ENCODE results near the gene GDI1.

The GDI1 gene

DNA sequence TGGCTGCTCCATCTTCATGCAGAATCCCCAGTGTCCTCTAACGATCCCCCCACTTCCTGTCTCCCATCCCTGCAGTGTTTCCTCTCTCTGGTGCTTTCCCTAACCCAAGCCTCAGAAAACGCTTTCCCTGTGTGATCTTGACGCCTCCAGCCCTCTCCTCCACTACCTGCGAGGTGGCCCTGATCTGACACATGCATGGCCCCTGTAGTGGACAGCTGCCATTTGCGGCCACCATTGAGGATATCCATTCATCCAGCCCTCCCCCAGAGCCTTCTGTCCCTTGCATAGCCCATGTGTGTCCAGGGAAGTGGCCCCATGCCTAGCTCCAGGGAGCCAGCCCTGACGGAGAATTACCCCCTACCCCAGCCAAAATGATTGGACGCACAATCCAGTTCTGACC lies 46.4 kb downstream of the GDI1 start:
- DNase-seq, result no peak

DNA sequence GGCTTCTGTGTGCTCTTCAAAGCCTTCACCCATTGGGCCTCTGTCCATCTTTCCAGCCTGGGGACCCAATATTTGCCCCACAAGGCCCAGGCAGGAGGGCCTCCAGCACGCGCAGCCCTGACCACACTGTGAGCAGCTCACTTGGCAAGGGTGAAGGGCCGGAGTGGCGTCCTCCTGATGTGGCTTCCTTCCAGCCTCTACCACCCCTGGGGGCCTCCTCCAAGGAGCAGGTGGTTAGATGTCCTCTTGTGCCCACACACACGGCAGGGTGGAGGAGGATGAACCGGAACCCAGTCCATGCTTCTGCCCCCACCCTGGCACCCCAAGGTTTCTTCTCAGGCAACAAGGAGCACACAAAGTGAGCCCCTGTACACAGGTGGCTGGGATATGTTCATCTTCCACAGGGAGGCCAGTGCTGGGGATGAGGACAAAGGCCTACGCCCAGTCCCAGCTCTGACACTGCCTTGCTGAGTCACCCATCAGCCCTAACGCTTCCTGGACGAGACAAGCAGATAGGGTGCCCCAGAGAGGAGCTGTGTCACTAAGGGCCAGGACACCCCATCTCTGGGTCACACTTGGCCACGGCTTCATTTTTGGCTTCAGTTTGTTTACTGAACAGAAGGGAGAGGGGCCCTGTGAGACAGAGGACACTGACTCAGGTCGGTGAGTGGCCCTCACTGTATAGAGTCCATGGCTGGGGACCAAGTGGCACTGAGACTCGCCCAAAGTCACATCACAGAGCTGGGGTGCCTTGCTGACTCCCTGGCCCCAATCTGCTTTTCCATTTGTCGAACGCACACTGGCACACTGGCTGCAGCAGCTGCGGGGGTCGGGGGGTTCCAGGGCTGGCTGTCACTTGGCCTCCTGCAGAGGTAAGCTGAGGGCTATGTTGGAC lies 47.5 kb downstream of the GDI1 start:
- peak; percentile 46 to 49 (median 49) for DNase-seq

DNA sequence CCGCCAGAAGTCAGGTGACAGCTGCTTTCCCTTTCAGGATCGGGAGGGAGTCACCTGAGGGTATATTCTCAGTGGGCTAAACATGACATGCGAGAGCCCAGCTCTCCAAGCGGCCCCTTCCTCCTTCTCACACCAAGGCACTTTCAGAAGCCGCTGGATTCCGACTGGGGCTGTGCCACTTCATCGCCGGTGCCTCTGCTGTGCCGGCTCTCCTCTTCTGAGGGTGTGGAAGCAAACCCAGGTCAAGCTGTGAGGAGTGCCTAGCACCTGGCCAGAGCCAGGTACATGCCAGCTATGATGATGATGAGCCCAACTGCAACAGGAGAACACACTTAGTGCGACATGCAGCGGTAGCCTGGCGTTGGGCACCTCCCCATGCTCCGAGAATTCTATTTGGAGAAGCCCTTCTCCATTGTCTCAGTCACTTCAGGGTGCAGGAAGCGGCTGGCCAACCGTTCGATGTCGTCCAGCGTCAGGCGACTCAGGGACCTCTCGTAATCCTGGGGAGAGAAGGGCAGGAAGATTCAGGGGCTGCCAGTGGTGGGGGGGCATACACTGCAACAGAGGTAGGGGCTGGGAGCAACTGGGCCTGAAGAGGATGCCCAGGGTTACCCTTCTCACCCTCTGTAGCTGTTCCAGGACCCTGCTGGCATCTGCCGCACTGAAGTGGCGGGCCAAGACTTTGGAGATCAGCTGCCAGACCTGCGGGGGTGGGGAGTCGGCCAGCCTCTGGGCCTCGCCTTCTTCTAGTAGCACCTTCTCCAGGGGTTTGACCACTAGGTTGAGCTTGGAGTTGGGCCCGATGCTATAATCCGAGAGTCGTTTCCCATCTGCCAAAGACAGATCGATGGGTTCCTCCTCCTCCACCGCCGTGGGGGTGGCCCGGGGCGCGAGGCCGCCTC lies 48.4 kb downstream of the GDI1 start:
- DNase-seq, result no peak

DNA sequence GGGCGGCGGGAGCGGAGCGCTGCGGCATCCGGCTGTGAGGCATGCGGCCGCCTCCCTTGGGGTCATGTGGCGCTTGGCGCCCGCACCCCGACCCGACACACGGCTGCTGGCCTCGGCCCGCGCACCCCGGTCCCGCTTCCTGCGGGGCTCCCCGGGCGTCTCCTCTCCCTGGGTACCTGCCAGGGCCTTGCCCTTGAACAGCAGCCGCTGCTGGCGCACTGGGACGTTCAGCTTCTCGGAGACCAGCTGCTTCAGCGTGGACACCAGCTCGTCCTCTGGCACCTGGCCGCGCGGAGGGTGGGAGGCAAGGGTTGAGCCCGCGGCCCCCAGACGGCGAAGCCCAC lies 49.1 kb downstream of the GDI1 start:
- DNase-seq, result peak in 2 of 3 donors; percentile 30 to 43

DNA sequence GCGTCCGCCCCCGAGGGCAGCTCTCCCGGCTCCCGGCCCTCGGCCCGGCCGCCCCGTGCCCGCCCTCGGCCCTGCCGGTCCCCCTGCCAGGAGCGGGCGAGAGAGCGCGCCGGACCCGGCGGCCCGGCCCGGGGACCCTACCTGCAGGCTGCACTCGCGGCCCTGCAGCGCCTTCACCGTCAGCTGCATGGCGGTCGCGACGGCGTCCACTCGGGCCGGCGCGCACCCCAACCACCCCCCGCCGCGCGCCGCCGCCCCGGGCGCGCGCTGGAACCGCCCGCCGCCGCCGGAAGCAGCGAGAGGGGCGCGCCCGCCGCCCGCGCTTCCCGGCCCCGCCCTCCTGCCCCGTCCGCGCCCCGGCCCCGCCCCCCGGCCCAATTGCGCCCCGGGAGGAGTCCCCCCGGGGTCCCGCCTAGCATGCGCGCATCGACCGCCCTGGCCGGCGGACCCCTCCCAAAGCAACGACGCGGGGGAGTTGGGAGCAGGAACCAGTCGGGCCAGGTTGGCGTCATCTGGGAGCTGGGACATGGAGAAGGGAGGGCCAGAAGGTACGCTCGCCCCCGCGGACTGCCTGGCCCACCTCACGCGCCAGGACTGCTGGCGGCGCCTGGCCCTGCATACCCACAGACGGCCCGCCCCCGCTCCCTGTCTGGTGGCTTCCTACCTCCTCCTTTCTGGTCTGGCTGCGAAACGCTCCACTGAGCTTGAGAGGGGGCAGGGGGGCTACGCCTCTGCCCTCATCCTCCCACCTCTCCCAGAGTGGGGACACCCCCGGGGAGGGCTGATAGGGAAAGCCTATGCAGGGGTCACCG lies 49.6 kb downstream of the GDI1 start, which contains the start of gene UBL4A:
Gene UBL4A (minus strand): TSS at position 220 of the 812 bp plus-strand sequence. CDS start 31 bp downstream, at position 189.
- DNase-seq, result peak; percentile 31 to 81 (median 61)

DNA sequence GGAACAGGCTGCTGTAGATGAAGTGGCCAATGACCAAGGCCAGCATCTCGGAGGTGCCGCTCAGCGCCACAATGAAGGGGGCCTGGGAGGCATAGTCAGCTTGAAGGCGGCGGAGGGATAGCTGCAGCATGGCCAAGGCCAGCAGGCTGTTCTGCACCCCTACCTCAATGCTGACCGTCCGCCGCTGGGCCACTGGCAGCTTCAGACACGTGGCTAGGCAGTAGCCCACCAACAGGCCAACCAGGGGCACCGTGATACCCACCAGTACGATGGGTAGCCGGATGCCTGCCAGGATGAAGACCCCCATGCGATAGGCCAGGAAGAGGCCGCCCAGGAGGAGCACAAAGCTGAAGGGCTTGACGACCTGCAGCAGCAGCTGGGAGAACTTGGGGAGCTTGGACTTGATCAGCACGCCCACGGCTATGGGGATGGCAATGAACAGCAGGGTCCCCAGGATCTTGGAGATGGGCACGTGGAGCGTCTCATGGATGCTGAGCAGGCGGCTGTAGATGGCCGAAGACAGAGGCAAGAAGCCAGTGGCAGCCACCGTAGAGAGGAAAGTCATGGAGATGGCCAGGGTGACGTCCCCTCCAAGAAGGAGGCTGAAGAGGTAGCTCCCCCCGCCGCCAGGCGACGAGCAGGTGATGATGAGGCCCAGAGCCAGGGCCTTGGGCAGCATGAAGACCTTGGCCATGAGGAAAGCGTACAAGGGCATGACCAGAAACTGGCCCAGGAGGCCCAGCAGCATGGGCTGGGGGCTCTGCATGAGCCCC lies 50.8 kb downstream of the GDI1 start:
- DNase-seq, result no peak

DNA sequence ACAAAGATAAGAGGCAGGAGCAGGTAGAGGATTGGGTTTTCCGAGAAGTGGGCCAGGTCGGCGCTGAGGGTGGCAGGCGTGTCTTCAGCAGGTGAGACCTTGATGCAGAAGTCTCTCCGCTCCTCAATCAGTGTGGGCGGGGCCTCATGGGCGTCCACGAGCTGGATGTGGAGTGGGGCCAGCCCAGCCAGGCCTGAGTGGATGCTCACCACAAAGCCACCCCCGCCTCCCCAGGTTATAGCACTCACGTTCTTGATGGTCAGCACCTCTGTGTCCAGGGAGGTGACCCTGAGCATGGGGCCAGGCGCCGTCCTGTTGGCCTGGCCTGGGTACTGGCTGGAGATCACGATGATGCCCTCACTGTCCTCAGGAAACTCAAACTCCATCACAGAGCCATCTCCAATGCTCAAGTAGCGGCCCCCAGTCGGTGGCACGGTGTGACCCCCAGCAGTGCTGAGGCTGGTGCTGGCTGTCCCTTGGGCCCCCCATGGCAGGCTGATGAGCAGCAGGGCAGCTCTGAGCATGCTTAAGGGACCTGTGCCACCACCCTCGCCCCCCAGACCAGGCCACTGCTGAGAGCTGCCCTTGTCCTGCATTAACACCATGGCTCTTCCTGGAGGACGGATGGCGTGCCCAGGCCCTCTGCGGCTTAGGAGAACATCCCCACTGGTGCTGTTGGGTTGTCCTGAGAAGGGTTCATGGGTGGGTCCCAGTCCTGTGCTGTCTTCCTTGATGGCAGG lies 51.6 kb downstream of the GDI1 start:
- DNase-seq, result no peak

DNA sequence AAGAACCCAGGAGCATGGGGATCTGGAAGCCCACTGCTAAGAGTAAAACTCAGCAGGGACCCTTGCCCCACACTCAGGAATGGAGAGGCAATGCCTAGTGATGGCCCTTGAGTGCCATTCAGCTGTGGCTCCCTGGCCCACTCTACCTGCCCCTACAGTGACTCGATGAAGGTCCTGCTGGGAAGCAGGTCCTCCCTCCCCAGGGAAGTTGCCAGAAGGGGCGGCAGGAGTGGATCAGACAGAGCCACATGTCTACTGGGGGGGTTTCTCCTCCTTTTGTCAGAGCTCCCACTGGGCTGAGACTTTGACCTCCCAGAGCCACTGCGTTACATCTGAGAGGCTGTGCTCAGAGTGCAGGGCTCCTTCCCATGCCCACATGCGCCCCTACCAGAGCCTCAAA lies 52.2 kb downstream of the GDI1 start:
- no peak for DNase-seq

DNA sequence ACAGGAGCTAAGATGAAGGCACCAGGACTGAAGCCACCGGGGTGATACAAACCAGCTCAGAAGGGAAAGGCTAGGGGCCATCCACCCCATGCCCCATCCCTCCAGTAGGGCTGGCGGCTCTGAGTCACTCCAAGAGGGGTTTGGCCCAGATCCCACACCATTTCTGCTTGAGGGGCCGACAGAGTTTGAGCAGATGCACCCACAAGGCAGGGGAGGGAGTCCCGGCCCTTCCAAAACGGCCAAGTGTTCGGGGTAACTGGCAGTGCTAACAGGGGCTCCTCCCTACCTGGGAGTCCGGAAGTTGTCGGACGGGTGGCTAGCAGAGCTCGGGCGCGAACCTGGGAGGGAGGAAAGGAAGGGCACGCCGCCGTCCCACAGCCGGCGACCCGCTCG lies 53.1 kb downstream of the GDI1 start:
- peak; percentile 45 to 55 (median 52) for DNase-seq

DNA sequence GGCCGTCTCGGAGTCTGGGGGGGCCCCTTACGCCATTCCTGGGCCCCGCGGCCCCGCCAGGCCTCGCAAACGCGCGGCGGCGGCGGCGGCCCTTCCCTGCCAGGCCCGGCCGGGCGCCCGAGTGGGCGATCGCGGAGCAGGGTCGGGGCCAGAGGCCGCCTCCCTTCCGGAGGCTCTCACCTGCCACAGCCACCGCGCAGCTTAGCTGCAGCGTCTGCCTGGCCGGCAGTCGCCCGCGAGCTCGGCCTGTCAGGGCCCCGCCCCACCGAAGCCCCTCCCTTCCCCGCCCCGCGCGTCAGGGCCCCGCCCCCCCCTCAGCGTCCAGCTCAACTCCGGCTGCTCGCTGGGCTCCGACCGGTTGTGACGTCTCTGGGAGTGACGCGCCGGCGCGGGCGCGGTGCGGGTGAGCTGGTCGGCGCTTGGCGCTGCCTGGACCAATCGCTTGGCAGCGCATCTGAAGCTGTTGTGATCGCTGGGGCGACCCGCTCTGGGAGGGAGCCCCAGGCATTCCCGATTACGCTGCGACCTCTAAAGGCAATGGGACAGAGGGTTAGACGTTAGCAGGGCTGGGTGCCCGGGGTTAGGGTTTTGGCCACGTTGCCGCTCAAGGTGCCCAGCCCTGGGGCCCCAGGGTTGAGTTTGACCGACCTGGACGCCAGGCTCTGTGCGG lies 53.6 kb downstream of the GDI1 start, which contains the start of gene SLC10A3:
Gene SLC10A3 (minus strand): TSS at position 216 of the 670 bp plus-strand sequence. CDS start 1,689 bp downstream, outside the sequence.
- DNase-seq, result peak; percentile 92 to 96 (median 93)

Data from suppressor macrophage treated with lipopolysaccharide for 1 hour (primary cell).